GM12872 (cell line): ENCODE data around the gene RHBDF2.

ENCODE experiments used
- TF ChIP-seq, protein P1 (sequence below): IDR thresholded peaks from 3 replicates; pipeline ENCODE4 v1.5.1; 2011; ENCODE audit warnings: low read depth, mild to moderate bottlenecking, low read length, moderate library complexity; ENCODE audit not compliant: insufficient read depth

Gene RHBDF2

DNA sequence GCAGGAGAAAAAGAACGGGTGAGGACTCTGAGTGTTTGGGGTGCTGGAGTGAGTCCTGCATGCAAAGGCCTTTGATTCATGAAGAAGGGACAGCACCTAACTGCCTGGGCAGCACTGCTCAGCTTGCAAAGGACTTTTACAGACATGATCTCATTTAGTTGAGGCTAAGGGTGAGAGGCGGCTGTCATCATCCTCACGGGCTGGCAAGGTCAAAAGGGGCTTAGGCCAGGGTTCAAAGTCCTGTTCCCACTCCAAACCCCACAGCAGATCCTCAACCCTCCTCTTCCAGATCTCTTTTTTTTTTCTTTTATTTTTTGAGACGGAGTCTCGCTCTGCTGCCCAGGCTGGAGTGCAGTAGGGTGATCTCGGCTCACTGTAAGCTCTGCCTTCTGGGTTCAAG lies 4.8 kb downstream of the RHBDF2 start:
- TF ChIP-seq, protein P1, sequence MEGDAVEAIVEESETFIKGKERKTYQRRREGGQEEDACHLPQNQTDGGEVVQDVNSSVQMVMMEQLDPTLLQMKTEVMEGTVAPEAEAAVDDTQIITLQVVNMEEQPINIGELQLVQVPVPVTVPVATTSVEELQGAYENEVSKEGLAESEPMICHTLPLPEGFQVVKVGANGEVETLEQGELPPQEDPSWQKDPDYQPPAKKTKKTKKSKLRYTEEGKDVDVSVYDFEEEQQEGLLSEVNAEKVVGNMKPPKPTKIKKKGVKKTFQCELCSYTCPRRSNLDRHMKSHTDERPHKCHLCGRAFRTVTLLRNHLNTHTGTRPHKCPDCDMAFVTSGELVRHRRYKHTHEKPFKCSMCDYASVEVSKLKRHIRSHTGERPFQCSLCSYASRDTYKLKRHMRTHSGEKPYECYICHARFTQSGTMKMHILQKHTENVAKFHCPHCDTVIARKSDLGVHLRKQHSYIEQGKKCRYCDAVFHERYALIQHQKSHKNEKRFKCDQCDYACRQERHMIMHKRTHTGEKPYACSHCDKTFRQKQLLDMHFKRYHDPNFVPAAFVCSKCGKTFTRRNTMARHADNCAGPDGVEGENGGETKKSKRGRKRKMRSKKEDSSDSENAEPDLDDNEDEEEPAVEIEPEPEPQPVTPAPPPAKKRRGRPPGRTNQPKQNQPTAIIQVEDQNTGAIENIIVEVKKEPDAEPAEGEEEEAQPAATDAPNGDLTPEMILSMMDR, result no peak

DNA sequence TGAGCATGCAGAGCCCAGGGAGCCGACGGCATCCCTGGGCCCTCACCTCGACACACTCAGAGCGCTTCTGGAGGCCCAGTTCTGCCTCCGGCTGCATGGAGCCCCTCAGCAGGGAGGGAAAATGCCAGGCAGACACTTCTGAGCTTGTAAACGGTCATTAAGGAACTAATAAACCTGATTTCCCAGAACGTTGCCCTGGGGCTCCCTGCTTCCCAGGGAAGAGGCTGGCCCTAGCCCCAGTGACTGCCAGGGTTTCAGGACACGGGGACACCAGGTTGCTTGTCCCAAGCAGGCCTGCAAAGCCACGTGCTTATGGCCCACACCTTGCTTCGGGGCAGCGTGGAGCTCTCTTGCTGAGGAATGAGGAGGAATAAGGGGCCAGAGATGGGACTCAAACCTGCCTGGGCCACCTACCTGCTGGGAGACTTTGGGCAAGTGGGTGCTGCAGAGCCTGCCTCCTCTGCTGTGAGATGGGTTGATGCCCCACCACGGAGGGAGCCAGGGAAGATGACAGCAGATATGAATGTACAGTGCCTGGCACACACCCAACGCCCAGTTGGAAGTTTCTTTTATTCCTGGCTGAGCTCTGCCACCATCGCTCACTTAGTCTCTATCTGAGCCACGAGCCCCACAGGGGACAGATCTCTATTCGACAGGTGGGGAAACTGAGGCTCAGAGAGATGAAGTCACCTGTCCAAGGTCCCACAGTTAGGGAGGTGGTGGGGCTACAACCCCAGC lies 5.4 kb downstream of the RHBDF2 start:
- TF ChIP-seq, protein P1, result no peak

DNA sequence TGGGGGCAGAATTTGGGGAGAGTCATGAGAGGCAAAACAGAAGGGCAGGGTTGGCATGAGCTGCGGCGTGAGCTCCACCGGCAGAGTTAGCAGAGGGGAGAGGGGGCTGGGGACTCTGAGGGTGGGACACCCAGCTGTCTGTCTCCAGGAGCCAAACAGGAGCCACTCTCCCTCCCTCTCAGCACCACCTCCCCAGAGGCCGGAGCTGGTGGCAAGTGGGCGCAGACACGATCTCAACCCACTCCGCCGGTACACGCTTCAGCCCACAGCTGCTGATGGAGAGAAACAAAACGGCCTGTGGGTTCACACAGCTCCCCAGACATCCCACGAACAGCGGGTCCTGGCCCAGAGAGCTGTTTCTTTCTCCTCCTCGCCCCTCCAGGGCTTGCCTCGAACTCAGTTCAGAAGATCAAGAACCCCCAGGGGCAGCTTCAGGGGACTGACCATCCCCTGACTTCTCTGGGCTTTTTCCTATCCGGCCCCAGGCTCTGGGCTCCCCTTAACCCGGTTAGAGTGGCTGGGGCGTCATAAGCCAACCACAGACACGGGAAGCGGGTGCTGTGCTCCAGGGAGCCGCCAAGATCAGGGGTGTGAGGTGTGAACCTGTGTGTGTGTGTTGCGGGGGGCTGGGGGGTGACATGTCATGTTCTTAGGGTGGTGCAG lies 7.6 kb downstream of the RHBDF2 start:
- TF ChIP-seq, protein P1, result no peak

DNA sequence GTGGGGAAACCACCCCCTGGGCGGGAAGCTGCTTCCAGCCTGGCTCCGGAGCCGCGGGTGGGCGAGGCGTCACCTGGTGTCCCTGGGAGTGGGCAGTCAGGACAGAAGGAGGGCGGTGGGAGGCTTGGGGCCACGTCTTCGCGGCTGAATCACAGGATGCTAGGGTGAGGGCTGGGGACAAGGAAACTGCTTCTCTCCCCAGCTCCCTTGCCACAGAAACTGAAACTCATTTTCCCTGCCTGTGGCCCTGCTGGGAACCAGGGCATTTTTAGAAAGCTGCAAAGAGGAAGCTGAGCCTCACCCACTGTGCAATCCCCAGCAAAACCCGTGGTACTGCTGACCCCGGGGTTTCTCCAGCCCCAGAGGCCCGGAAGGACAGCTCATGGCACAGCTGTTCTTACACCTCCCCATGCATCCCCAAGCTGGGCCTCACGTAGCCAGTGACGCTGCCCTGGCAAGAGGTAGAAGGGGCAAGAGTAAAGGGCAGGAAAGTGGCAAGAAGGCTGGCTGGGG lies 8.2 kb downstream of the RHBDF2 start:
- TF ChIP-seq, protein P1, result no peak

DNA sequence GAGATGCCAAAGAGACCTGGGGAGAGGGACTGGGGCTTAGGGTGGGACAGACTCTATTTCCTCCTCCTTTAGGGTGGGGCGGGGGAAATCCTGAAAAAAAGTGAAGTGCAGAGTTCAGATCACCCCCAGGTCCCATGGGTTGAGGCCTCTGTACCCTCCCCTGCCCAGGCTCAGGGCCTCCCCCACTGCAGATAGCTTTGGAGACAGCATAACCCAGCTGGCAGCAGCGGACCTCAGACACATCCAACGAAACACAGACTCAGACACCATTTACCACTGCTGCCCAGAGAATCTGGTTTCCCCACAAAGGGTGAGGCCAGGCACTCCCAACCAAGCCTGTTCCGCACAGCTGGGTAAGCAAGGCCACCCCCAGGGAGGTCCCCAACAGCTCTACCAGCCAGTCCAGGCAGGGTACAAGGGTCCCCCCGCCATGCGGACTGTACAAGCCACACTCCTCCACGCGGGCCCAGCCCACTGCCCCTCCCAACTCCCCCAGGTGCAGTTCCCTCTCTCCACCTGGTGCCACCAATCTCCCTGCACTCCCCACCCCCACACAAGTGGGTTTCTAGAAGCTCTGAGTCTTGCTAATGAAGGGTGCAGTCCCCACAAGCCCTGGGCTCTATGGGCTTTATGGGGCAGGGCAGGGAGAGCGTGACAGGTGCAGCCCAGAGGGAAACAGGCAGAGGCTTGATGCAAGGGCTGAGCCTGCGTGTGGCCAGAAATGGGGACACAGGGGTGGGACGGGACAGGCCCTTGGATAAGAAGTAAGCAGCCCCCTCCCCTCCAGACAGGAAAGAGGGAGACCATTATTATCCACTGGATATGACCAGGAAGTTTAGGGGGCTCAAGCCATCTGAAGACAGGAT lies 8.9 kb downstream of the RHBDF2 start:
- TF ChIP-seq, protein P1, result no peak

DNA sequence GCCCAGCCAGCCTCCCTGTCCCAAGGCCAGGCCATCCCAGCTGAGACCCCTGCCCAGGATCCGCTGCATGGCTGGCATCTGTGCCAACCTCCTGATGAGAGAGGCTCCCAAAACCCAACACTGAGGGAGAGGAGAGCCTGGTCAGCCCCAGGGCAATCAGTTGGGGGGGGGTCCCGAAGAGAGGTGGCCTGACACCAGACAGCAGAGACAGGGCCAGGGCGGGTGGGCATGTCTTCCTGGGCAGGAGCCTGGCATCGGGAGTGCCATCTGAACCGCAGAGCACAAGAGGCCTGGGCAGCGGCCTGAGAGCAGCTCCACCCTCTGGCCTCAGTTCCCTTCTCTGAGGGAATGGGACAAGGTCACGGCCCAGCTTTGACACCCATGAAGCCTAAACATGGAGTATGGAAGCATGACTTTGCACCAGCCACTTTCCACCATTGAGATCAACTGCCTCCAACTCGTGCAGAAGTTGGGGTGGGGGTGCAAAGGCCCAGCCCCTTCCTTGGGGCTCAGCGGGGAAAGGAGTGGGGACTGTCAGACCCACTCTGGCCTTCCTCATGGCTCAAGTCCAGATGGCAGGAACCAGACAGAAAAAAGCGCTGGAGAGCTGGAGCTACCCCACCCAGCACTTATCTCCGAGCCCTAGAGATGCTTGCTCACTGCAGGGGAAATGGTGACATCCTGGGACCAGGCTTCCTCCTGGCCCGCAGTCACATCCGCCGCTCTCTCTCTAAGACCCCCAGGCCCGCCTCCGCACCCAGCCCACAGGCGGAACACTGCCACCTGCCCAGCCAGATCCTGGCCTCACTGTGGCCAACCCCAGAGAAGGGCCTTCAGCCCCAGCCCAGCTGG lies 9.7 kb downstream of the RHBDF2 start:
- TF ChIP-seq, protein P1, result no peak
